Measurements from ENCODE around the gene ACTR3C.
"Not testable (repeated sequence)": the region's sequence is repeated elsewhere in the genome, so short reads cannot be mapped to it uniquely, and the experiment has no call there.

ACTR3C gene

DNA sequence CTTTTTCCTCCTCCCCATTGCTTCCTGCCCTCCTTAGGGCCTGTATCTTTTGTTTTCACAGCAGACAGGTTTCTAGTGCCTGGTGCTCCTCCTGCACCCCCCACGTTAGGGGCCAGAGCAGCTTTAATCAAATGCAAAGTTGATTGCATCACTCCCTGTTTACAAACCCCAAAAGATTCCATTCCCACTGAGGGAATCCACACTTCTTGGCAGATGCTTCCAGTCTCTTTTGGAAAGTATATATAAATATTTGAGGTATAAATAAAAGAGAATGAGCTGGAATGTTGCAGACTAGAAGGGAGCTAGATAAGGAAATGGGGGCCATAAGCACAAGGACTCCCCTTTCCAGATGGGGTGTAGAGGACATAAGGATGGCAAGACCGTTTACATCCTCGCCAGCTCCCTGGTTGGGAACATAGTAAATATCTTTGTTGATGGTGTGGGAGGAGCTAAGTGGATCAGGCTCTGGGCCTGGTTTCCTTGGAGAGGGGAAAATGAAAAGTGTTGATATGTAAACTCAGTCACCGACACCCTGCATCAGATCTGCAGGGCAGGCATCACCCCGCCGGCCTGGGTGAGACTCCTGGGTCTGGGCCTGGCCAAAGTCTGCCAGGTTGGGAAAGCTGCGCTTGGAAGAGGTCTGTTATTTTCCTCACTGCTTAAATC is 11.9 kb upstream of the ACTR3C start:
- DNase-seq (ENCODE audit: low spot score) = no peak

DNA sequence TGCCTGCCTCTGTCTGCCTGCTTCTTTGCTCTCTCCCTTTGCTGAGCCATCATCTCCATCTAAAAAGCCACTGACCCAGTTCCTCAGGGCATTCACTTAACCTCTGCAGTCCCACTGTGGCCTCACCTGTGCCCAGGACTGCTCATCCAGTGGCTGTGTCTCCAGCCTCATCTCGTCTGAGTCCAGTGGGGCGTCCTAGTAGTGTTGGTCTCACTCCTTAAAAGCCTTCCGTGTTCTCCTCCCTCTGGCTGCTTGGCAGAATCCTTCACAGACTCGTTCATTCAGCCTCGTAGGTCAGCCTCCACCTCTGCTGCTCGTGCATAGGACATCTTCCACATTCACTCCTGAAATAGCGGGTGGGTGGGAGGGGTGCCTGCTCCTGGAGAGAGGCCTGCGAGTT is 10.8 kb upstream of the ACTR3C start:
- no peak for DNase-seq (ENCODE audit: low spot score)

DNA sequence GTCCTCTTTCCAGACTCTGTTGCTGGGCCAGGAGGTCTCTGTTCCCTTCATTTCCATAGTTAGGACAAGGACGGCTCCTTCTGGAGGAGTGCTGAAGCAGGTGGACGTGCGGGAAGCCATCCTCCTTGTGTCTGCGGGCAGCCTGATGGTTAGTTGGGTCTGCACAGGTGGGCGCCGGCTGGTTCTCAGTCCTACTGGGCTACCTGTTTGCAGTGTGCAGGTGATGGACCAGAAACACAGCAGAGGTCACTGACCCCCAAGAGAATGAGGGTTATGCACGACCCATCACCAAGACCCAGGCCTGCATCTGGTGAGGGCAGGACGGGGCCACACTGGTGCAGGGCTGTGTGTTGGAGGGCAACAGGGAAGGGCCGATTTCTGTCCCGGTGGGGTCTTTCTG is 10.3 kb upstream of the ACTR3C start:
- DNase-seq (ENCODE audit: low spot score) = no peak

DNA sequence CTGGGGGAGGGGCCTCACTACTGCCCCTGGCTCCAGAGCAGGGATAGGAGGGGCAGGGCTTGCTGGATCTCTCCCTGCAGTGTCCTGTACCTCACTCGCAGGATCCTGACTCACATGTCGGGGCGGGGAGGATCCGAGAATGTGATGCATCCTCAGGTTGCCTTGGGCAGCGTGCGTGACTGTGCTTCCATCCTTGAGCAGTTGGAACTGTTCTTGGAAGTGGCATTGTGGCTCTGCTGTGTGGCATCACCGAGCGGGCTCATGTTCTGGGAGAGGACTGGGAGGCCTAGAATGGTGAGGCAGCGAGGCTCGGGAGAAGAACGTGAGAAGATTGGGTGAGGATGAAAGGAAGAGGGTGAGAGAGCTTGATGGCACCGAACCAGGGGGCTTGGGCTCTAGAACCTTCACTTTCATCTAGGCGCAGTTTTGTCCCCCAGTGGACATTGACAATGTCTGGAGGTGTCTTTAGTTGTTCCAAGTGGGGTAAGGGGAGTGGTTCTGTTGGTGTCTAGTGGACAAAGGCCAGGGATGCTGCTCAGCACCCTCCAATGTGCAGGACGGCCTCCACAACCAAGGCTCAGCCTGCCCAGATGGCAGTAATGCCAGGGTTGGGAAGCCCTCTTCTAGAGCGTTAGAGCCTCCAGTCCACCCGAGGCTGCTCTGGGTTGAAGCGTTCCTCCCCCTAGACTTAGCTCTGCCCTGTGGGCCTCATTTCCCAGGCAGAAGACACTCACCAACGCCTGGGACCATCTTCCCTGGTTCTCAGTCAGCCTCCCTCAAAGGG is 9.7 kb upstream of the ACTR3C start:
- no peak for DNase-seq (ENCODE audit: low spot score)

DNA sequence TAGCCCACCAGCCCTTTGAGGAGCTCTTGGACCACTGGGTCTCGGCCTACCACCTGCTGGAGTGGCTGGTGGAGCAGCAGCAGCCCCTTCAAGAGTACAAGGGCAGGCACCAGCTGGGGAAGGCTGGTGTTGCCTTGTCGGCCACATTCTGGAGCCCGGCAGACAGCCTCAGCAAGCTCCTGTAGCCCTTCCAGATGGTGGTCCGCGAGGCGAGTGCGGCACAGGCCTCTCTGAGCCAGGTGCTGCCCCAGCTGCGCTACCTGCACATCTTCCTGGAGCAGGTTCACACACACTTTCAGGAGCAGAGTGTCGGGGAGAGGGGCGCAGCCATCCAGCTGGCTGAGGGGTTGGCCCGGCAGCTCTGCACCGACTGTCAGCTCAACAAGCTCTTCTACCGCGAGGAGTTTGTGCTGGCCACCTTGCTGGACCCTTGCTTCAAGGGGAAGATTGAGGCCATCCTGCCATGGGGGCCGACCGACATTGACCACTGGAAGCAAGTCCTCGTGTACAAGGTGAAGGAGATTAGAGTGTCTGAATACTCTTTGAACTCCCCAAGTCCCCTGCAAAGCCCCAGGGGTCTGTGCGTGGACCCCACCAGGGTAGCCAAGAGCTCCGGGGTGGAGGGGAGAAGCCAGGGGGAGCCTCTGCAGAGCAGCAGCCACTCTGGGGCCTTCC is 7.0 kb upstream of the ACTR3C start:
- DNase-seq (ENCODE audit: low spot score) = no peak

DNA sequence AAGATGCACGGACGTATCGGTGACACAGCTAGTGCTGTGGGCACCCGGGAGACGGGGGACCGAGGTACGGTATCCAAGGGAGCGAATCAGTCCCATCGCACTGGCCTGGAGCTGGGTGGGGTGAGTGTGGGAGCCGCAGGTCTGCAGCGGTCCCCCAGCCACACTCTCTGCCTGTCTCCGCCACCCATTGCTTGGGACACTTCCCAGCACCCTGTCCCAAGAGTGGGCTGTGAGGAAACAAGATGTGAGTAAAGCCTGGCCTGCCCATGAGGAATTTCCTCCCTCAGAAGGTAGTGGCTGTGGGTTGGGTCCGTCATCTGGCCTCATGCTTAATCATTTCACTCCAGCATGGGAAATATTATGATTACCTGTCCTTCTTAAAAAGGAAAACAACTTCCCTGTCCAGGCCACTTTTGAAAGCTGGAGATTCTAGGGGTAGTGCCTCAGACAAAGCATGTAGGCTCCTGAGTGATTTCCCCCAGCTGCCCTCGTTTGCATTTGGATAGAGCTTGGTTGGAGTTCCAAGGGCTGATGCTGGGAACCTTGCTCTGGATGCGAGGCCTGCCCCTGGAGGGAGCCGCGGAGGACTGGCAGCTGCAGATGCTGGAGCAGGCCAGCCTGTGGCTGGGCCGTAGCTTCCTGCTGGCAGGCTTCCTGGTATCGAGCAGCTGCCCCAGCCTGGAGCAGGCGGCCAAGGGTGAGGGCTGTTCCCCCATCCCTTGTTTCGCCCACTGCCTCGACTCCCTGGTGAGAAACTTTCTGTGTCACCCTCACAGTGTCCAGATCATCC is 6.2 kb upstream of the ACTR3C start:
- DNase-seq (ENCODE audit: low spot score) = peak; percentile 67

DNA sequence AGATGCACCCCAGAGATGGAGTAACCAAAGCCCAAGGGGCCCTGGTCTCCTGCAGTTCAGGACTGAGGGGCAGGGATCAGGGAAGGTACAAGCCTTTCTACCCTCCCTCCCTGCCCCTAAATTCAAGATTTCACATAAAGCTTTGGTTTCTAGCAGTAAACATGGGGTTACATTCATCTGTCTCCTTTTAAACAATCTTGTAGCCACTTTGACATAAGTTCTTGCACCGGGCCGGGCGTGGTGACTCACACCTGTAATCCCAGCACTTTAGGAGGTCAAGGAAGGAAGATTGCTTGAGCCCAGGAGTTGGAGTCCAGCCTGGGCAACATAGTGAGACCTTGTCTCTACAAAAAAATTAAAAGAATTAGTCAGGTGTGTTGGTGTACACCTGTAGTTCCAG is 4.0 kb upstream of the ACTR3C start:
- no peak for DNase-seq (ENCODE audit: low spot score)

DNA sequence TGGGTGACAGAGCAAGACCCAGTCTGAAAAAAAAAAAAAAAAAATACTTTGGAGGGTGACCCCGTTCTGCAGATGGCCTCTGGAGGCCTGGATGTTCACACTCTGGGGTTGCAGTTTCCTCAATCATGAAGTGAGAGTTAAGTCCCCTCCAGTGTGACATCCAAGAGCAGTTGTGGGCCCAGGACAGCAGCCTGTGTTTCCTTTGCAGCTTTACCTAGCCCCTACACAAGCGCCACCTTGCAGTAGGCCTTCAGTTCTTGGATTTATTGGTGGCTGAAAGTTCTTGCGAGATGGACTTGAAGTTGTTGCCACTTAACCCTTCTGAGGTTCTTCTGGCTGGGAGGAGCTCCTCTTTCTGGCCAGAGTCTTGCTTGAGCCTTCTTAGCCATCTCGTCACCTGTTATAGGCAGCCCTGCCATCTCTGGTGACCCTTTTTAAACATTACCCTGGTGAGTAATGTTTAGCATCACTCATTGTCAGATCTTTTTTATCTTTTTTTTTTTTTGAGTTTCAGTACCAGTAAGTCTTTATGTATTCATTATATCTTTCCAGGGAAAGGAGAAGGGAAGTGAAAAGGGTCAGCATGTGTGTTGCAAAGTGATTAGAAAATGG is 3.4 kb upstream of the ACTR3C start:
- no peak for DNase-seq (ENCODE audit: low spot score)

DNA sequence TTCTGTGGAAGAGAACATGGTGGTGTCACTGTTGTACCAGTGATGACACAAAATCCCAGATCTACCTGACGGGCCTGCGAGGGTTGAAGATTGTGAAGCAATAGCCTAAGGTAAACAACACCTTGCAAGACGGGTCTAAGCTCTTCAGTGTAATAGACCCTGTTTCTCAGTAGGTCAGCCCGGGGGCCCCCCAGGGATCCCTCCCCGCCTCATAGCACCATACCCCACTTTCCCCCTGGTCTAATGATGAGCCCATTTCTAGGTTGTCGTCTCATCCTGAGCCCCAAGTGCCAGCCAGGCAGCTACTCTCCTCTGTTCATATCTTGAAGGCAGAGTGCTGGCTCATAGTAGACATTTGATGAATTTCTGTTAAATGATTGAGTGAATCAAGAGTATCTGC is 2.6 kb upstream of the ACTR3C start:
- no peak for DNase-seq (ENCODE audit: low spot score)

DNA sequence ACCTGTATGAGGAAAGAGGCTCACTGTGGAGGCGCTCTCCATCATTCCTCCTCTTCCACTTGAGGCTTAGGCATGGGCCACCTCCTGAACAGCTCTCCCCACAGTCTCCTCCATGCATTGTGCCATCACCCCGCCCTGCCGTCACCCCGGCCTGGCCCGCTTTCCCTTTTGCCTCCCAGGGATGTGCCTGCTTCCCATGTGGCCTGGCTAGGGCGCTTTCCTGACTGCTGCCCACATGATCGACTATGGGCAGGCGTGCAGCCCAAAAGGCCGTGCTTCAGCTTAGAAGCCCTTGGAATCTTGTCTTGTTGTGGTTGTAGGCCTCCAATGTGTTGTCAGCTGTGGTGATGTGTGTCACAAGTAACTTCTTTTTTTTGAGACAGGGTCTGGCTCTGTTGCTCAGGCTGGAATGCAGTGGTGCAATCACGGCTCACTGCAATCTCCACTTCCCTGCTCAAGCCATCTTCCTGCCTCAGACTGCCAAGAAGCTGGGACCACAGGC is 1.8 kb upstream of the ACTR3C start:
- DNase-seq (ENCODE audit: low spot score) = no peak

DNA sequence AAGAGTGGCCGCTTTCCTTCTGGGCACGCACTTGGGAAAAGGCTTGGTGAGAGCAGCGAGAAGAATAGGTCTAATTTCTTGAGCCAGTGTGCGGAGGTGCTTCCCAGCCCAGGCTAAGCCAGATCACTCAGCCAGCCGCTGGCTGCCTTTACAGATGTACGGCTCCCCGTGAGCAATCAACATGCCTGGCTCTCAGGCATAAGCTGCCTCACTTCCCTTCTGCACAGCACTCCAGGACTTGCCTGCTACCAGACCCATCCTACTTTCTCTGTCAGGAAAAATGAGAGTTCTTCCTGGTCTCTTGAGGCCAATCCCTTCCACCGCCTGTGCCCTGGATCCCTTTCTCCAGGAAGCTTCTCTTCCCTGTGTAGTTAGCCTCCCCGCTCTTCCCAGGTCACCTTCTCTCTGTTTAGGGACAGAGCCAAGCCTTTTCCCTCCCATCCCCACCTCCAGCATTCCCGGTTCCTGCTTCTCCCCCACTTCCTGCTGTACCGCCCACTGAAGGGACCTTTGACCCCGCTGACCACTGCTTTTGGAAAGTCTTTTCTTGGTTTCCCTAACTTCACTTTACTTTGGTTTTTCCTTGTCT is 1.1 kb upstream of the ACTR3C start:
- no peak for DNase-seq (ENCODE audit: low spot score)

DNA sequence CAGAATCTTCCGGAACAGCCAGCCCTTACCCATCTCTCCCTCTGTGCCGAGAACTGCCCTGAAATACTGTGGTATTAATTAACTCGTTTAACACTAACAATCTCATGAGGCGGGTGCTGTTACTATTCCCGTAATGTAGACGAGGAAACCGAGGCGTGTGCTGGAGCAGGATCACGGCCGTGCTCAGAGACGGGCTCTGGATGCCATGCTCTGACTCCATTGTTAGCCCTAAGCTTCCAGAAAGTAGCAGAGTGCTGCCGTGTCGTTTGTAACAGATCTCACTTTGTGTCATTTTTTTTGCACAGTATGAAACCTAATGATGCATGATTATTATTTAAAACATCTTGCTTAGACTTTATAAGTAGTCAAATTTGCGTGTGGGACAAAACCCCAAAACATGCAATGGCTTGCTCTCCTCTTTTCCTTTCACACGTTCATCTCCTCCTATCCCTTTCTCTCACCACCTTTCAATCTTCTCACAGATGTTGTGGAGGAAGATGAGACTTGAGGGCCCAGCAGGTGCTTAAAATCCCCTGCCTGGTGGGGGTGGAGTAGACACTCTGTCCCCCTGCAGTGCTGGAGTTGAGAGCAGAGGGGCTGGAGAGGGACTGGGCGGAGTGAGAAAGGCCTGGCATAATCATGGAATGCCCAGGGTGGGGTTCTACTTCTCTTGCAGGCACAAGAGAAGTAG is 482 bp upstream of the ACTR3C start:
- DNase-seq (ENCODE audit: low spot score) = no peak

DNA sequence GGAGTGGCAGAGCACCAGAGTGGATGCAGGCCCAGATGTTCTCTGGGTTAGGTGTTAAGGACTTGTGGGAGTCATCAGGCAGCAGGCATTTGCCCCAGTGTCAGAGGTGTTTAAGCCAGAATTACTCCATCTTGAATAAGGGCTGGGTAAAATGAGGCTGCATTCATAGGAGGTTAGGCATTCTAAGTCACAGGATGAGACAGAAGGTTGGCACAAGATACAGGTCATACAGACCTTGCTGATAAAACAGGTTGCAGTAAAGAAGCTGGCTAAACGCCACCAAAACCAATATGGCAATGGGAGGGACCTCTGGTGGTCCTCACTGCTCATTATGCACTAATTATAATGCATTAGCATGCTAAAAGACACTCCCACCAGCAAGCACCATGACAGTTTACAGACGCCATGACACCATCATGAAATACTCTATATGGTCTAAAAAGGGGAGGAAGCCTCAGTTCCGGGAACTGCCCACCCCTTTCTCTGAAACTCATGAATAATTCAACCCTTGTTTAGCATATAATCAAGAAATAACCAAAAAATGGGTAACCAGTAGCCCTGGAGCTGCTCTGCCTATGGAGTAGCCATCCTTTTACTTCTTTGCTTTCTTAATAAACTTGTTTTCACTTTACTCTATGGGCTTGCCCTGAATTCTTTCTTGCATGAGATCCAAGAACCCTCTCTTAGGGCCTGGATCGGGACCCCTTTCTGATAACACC is 1.1 kb downstream of the ACTR3C start:
- no peak for DNase-seq (ENCODE audit: low spot score)

DNA sequence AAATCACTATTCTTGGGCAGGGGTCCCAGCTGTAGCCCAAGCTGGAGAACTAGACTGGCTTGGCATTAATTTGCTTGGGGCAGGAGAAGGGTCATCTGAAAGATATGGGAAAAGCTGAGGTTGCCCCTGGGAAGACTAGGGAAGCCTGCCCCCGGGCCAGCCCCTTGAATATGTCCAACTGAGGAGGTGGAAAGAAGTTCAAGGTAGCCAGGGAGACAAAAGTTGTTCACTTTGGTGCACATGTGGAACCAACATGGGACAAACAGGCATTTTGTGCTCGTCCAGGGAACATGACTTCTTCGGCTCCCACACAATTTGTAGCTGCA is 1.6 kb downstream of the ACTR3C start:
- DNase-seq (ENCODE audit: low spot score) = no peak

DNA sequence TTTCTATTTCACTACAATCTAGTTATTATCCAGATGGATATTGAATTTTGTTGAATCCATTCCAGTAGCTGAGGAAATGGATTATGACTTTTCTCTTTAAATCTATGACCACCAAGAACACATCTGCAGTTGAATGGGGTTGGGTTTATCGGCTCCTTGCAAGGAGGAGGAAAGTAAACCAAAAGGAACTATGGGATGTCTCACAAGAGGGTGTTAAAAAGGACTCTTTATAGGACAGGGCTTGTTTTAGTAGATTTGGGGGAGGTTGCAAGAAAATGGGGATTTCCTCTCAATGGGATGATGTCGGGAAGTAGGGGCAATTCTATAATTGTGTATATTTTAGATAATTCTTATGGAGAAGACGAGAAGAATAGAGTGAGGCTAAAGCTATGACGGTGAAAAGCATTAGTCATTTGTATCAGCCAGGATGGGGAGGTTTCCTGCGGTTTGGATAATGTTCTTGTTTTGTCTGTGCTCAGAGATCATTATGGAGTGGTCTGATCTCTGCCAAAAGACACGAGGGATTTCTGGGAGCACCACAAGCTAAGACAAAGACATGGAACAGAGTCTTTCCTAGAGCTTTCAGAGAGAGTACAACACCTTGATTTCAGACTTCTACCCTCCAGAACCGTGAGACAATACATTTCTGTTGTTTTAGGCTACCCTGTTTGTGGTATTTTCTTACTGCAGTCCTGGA is 5.4 kb downstream of the ACTR3C start:
- DNase-seq (ENCODE audit: low spot score) = no peak

DNA sequence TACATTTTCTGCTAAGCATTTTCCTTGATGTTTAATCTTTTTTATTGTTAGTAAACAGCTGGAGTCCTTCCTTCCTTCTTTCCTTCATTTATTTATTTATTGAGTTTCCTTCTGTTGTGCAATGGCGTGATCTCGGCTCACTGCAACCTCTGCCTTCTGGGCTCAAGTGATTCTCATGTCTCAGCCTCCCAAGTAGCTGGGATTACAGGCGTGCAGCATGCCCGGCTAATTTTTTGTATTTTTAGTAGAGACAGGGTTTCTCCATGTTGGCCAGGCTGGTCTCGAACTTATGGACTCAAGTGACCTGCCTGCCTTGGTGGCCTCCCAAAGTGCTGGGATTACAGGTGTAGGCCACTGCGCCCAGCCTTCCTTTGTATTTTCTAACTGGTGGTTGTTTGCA is 6.4 kb downstream of the ACTR3C start:
- not testable (repeated sequence) for DNase-seq (ENCODE audit: low spot score)

DNA sequence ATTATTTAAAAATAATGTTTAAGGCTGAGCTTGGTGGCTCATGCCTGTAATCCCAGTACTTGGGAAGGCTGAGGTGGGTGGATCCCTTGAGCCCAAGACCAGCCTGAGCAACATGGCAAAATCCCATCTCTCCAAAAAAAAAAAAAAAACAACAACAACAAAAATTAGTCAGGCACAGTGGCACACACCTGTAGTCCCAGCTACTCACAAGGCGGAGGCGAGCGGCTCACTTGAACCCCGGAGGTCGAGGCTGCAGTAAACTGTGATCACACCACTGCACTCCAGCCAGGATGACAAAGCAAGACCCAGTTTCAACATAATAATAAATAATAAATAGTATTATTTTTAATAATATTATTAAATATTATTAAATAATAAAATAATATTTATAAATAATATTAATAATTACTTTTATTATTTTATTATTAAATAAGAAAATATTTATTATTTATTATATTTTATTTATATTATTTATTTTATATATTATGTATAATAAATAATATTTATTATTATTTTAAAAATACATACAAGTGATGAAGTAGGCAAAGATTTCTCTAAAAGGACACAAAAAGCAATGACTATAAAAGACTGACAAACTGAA is 8.6 kb downstream of the ACTR3C start:
- DNase-seq (ENCODE audit: low spot score) = no peak

DNA sequence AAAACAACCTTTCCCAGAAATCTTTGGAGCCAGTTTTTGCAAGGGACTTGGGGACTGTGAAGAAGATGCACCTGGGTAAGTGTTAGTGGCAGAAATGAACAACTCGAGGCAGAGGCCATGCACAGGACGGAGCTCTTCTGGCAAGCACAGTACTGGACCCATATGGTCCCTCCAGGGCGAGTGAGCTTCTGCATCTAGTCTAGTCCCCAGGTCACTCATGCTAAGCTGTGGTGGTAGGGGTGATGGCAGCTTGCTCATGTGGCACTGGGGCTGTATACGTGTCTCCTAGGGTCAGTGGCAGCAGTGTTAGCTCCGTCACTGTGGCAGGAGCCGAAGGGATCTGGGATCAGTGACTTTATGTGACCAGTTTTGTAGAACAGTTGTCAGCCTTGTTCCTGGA is 9.5 kb downstream of the ACTR3C start:
- no peak for DNase-seq (ENCODE audit: low spot score)

DNA sequence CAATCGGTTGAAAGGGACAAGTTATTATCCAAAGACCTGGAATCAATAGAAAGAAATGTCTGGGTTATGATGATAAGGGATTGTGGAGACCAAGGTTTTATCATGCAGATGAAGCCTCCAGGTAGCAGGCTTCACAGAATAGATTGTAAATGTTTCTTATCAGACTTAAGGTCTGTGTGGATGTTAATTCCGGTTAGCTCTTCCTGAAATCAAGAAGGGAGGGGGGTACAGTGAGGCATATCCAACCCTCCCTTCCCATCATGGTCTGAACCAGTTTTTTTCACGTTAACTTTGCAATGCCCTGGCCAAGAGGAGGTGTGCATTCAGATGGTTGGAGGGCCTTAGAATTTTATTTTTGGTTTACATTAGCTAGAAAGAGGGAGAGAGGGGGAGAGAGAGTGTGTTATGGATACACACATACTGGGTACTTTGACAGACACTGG is 10.0 kb downstream of the ACTR3C start:
- no peak for DNase-seq (ENCODE audit: low spot score)

All from globus pallidus (tissue), 1 donor.